GM18909 (cell line): ENCODE results near the gene SOX11.
"Not testable (repeated sequence)": the region's sequence is repeated elsewhere in the genome, so short reads cannot be mapped to it uniquely, and the experiment has no call there.

ENCODE experiments used
- ATAC-seq: cut with Tn5 transposase; IDR thresholded peaks from one replicate; pipeline ENCODE4 v1.9.1; 2021; ENCODE audit warnings: mild to moderate bottlenecking; ENCODE audit not compliant: unreplicated experiment, poor library complexity

Gene SOX11

GRCh38 chr2:5691985-5692529, at the start of gene SOX11:
Gene SOX11 (plus strand): TSS chr2:5692384. CDS start chr2:5692722, 338 bp downstream.
- ATAC-seq = no peak

DNA sequence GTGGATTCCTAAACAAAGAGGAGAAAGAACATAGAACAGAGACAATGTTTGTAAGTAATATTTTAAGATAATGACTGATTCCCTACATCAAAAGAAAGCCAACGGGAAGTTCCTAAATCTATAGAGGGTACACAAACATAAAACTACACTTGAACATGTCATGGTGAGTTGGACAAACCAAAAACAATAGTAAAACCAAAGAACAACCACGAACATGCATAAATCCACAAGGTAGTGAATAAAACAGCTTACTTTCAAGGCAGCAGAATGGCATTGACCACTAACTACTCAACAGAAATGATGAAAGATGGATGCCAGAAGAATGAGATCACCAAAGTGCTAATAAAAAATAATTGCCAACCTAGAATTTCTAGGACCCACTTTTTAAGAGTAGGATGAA, 39.5 kb upstream of the SOX11 start:
- not testable (repeated sequence) for ATAC-seq

DNA sequence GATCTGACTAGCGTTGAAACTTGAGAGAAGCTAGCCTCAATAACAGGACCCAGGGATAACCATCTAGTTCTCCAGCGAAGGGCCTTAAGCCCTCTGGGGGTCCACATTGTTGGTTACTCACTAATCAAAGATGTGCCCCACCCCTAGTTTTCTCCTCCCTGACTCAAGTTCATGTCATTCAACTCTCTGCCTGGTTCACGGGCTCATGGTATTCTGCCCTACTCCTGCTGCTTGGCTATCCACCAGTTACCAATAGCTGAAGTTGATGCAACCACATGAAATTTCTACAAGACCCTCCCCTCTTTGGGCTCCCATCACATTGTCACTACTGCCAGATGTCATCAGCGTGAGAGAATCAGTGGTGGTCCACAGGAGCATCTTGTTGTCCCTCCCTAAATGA, 38.4 kb upstream of the SOX11 start:
- not testable (repeated sequence) for ATAC-seq

GRCh38 chr2:5657231-5657630, 35.0 kb upstream of the SOX11 start:
- ATAC-seq = no peak

- ATAC-seq = no peak
Measured at GRCh38 chr2:5660591-5660990, 31.6 kb upstream of the SOX11 start.

DNA sequence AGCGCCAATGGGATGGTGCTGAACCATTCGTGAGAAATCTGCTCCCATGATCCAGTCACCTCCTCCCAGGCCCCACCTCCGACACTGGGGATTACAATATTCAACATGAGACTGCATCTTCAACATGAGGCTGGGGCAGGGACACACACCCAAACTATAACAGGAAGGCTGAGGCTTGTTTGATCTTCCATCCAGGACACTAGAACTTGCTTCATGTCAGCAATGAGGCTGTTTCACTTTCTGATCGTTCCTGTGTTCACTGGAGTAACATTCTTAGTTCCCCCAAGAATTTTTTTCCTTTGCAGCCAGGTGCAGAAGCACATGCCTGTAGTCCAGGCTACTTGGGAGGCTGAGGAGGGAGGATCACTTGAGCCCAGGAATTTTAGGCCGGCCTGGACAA, 30.8 kb upstream of the SOX11 start:
- no peak for ATAC-seq

DNA sequence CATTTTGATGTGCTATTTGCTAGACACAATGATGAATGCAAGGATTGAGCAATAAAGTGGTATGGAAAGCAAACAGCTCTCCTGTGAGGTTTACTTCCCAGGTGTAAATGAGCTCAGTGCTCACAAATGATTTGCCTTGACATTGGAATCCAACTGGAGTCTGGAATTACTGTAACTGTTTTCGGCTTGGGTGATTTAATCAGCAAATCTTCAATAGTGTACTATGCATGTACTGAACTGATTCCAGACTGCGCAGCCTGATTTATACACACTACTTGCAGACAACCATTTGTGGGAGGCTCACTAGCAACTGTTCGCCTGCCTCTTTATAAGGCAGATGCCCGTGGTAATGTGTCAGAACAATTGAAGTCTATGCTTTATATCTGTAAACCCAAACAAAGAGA, 27.9 kb upstream of the SOX11 start:
- ATAC-seq = no peak

GRCh38 chr2:5665066-5665465, 27.1 kb upstream of the SOX11 start:
- ATAC-seq = no peak

- no peak for ATAC-seq
Measured at GRCh38 chr2:5666798-5667197, 25.4 kb upstream of the SOX11 start.

DNA sequence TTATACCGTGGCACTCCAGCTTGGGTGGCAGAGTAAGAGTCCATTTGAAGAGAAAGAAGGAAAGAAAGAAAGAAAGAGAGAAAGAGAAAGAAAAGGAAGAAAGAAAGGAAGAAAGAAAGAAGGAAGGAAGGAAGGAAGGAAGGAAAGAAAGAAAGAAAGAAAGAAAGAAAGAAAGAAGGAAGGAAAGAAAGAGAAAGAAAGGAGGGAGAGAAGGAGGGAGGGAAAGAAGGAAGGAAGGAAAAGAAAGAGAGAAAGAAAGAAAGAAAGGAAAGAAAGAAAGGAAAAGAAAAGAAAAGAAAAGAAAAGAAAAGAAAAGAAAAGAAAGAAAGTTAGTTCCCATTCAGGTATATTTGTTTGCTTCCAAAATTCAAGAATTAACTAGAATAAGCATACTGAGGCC, 24.5 kb upstream of the SOX11 start:
- ATAC-seq = not testable (repeated sequence)

DNA sequence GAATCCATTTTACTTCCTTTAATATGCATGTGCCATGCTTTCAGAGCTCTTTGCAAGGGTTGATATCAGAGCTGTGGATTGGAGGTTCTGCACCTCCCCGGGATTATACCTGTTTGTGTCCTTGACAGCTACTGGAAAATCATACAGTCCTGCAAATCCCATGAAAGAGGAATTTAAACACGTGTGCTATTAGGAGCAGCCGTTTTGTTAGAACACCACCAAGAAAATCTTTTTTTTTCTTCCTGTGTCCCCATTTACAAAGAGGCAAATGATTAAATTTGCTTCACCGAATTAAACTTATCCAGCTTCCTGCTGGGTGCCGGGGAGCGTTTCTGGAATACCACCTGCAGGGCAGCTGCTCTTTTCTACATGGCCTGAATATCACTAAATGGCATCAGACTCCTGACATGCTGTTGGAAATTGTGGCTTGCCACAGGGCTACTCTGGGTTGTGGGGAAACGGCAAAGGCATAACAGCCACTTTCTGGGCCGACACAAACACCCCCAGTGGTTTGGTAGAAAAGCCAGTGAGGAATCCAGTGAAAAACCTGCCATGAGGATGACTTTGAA, 23.4 kb upstream of the SOX11 start:
- no peak for ATAC-seq

- ATAC-seq = no peak
Measured at GRCh38 chr2:5672749-5673144, 19.4 kb upstream of the SOX11 start.

DNA sequence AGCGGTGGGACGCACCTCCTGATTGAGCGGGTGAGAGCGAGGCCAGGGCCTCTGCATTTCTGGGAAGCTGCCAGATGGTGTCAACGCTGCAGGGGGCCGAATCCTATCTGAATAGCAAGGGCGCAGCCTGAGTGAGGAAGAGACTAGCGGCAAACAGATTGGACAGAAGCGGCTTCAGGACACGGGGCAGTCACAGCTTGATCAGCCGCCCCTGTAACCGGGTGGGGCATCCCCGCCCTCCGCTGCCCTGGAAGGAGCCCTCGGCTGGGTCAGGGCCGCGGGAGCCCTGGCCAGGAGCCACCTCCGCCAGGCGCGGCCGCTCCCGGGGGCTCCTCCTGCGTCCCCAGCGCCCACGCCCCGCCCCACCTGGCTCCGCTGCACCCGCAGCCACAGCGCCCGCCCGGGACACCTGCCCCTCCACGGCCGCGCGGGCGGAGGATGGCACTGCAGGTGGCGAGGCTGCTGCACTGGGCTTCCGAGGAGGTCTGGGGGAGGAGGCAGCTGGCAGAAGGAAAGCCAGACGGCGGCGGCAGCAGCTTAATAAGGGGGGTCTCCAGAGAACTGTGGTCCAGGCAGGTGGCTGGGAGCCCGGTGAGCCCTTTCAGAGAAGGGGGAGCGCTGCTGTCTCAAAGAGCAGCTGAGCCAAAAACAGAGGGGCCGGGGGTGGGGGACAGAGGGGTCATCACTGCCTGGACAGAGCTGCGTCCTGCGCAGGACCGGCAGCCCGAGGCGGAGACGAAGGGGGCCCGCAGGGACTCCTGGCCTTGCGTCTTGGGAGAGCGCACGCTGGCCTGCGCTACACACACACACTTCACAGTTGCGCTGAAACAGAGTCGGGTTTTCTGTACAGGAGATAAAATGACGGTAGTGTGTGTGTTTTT, 18.8 kb upstream of the SOX11 start:
- no peak for ATAC-seq

DNA sequence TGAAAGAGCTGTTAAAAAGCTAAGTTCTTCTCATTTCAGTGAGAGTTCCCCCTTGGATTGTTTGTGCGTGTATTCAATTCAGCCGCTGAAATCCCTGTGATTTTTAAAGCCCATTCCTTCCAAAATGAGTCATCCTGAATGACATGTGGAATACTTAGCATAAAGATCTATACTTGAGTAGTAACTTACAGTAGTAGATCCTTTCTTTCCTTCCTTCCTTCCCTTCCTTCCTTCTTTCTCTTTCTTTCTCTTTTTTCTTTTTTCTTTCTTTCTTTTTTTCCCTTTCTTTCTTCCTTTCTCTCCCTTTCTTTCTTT, 18.2 kb upstream of the SOX11 start:
- no peak for ATAC-seq

DNA sequence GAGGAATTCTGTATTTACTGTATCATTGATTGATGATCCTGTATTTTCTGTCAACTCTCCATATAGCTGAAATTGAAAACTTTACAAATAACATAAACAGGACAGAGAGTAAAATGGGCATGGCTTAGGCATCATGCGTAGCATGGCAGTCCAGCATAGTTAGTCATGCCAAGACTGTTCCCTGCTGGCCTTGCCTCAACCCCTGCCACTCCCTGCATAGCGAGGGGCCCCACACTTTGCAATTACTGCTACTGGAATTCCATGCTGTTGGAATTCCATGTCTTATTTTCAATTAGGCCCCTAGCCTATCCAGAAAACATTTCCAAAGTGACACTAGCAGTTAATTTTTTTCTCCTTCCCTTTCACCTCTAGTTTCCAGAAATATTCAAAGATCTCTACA, 15.1 kb upstream of the SOX11 start:
- no peak for ATAC-seq

GRCh38 chr2:5683471-5683870, 8.7 kb upstream of the SOX11 start:
- no peak for ATAC-seq

DNA sequence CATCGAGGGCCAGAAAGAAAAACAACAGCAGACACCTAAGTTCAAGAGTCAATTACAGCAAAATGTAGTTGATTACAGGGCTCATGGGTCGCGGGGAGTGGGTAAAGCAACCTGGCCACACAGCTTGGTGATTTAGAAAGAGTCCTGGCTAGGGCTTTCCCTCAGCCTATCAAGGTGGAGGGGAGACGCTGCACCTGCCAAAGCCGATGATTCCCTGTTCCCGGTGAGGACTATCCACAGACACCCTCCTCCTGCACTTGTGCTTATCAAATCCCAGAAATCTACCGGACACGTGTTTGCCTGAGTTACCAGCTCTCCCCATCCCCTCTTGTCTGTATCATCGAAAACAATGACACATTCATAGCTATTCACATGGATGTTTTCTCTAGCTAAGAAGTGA, 7.0 kb upstream of the SOX11 start:
- ATAC-seq = no peak

- no peak for ATAC-seq
Measured at GRCh38 chr2:5686068-5686467, 6.1 kb upstream of the SOX11 start.

DNA sequence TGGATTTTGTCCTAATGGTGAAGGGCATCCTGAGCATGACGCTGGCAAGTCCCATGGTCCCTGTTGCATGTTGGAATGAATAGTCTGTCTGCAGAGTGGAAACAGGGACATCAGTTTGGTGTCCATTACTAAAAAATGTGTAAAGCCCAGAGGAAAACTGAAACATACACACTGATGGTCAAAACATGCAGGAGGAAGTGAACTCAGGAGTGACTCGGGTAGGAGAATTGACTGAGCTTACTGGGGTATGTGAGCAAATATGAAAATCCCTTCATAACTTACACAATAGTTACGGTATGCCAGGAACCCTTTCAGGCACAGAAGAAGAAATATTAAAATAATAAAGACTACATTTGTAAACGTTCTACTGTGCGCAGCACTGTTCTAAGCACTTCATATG, 5.6 kb upstream of the SOX11 start:
- ATAC-seq = no peak

DNA sequence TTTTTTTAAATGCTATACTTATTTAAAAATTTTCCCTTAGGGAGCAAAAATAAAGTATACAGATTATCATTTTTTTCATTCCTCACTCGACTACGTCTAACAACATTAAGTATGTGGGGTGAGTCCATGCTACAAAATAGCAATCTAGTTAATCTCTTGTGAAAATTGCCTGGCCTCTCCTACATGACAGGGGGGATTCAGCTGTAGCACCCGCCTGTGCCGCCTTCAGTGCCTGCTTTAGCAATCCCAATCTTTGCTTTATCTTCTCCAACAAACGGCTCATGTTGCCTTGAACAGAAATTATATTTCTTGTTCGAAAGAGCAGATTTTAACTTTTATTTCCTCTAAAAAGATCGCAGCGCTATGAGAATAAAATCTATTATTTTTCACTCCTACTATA, 2.4 kb upstream of the SOX11 start:
- ATAC-seq = no peak

- ATAC-seq = no peak
Measured at GRCh38 chr2:5690286-5690685, 1.9 kb upstream of the SOX11 start.

- ATAC-seq = no peak
Measured at GRCh38 chr2:5690718-5691220, 1.4 kb upstream of the SOX11 start.
